Gastrocnemius medialis (tissue), 4 donors: Measurements from ENCODE around the gene FRMPD4. TPM values are rescaled to one million over a fixed set of nuclear protein-coding genes. Genes with fewer than 3 reads are reported as not detected.

Experiments
- ATAC-seq, 2 donors: fragments of 150-250 bp; one replicate each; pipeline ENCODE4 v1.9.1; 2016
- DNase-seq, 2 donors: peaks; one replicate each; pipeline ENCODE4 v3.0.0-alpha.2; 2019
- H3K27ac ChIP-seq, 4 donors: fragments of 200-600 bp; sonication (generic); 1 replicate in 1 of 4; 2 replicates in 3 of 4; pipeline ENCODE4 v1.5.1; 2016 to 2018; ENCODE audit warnings: mild to moderate bottlenecking in 2 of 4, moderate library complexity in 1 of 4
- H3K27me3 ChIP-seq, 3 donors: fragments of 200-600 bp; sonication (generic) in 2 of 3; 1 replicate in 1 of 3; 2 replicates in 2 of 3; pipeline versions ENCODE4 v1.5.1 to v1.6.0; 2016 to 2019; ENCODE audit warnings: mild to moderate bottlenecking in 1 of 3, moderate library complexity in 1 of 3
- H3K36me3 ChIP-seq, 2 donors: fragments of 200-600 bp; sonication (generic) in 1 of 2; one replicate each; pipeline ENCODE4 v1.5.1; 2017 to 2018
- H3K4me1 ChIP-seq, 2 donors: fragments of 200-600 bp; sonication (generic) in 1 of 2; one replicate each; pipeline ENCODE4 v1.5.1; 2016 to 2017; ENCODE audit warnings: mild to moderate bottlenecking in 2 of 2
- H3K4me3 ChIP-seq, 4 donors: fragments of 200-600 bp; sonication (generic) in 3 of 4; 1 replicate in 1 of 4; 2 replicates in 3 of 4; pipeline ENCODE4 v1.5.1; 2016 to 2019; ENCODE audit warnings: mild to moderate bottlenecking in 2 of 4
- H3K9me3 ChIP-seq, 3 donors: fragments of 200-600 bp; sonication (generic) in 2 of 3; 1 replicate in 1 of 3; 2 replicates in 2 of 3; pipeline ENCODE4 v1.5.1; 2016 to 2019
- CTCF ChIP-seq, 5 experiments: fragments of 450-650 bp in 3 of 5; fragments of 200-600 bp in 2 of 5; sonication (generic) in 2 of 5; IDR thresholded peaks in 4 of 5; conservative IDR thresholded peaks in 1 of 5; 1 replicate in 4 of 5; 2 replicates in 1 of 5; pipeline ENCODE4 v1.5.1; 2016 to 2019; ENCODE audit warnings: antibody characterized with exemption in 5 of 5, mild to moderate bottlenecking in 3 of 5, moderate library complexity in 3 of 5
- POLR2A ChIP-seq, 2 donors: fragments of 450-650 bp; IDR thresholded peaks; one replicate each; pipeline ENCODE4 v1.6.1; 2017; ENCODE audit warnings: antibody characterized with exemption in 2 of 2, mild to moderate bottlenecking in 2 of 2, moderate library complexity in 2 of 2
- in situ Hi-C, 4 donors: fragments of 200-750 bp; cut with MboI; loops; one replicate each; pipeline versions ENCODE4 v1.15.0 to v1.8.0; 2017; ENCODE audit warnings: low sequenced_read_pairs in 4 of 4
- intact Hi-C: fragments of 100-400 bp; cut with DNase I; formaldehyde crosslinking; loops from one replicate; pipeline ENCODE4 v1.15.1; 2023; ENCODE audit warnings: low total_unique reads
- total RNA-seq, 4 donors: library from RNA; depleted of rRNA; stranded (reverse); fragments of >200 nt; gene quantifications; one replicate each; pipeline versions ENCODE4 v1.1.0 to v1.2.3, GENCODE V29; 2016

FRMPD4 gene
- total RNA-seq, 4 donors from 2014 or later = 0.02 TPM; not detected in 3

- H3K4me3 ChIP-seq = no peak overlapping the region
- intact Hi-C loops = loop anchor here (5.0 kb wide), 1 partner anchor 914 kb away; no protein-coding TSS in a partner anchor
- DNase-seq = peak; percentile 3 to 16
- H3K36me3 ChIP-seq = no peaks in the 10 kb centered on the region
- peak; percentile 23 to 44 for ATAC-seq
- no peak overlapping the region for H3K27ac ChIP-seq
- H3K4me1 ChIP-seq = no peaks in the 10 kb centered on the region
- H3K27me3 ChIP-seq = no peaks in the 10 kb centered on the region
- in situ Hi-C loops = no loop called here
- TF ChIP-seq POLR2A (IDR thresholded peaks at IDR 0.05) (no peak), CTCF (IDR thresholded peaks at IDR 0.05 in 4 of 5, conservative IDR thresholded peaks at IDR 0.05 in 1 of 5) (peak in 2 of 5 experiments; percentile 7 to 40)
- no peaks in the 10 kb centered on the region for H3K9me3 ChIP-seq
Measured at GRCh38 chrX:12701628-12702027, 563.4 kb downstream of the FRMPD4 start.

DNA sequence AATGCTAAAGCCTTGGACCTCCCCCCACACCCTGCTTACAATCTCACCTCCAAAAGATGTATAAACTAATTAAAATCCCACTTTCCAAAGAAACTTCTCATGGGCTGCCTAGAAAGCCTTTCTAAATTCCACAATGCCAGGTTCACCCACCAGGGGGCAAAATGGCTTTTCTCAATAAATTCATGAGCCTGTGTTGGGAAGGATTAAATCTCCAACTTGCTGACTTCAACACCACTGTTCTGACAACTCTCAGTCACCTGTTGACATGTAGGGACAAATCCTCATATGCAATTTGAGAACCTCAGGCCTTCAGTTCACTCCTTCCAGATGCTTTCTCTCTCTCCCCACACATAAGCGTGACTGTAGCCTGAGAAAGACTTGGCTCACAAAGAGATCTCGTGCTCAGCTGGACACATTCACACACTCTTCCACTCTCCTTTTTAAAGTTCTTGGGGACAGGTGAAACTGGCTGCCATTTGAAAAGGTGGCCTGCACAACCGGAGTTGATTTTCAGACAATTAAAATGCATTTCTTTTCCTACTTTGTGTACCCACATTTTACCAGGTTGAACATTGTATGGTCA, 564.3 kb downstream of the FRMPD4 start:
- H3K4me1 ChIP-seq = no peaks in the 10 kb centered on the region
- H3K9me3 ChIP-seq = no peaks in the 10 kb centered on the region
- ATAC-seq = no peak
- no peaks in the 10 kb centered on the region for H3K36me3 ChIP-seq
- DNase-seq = no peak
- intact Hi-C loops = loop anchor here (5.0 kb wide), 1 partner anchor 915 kb away; no protein-coding TSS in a partner anchor
- no peak overlapping the region for H3K4me3 ChIP-seq
- no peaks in the 10 kb centered on the region for H3K27me3 ChIP-seq
- TF ChIP-seq POLR2A (IDR thresholded peaks at IDR 0.05) = no peak
- peak in 1 of 5 experiments; percentile 21 for TF ChIP-seq CTCF (IDR thresholded peaks at IDR 0.05 in 4 of 5, conservative IDR thresholded peaks at IDR 0.05 in 1 of 5)
- no peak overlapping the region for H3K27ac ChIP-seq
- in situ Hi-C loops = no loop called here

DNA sequence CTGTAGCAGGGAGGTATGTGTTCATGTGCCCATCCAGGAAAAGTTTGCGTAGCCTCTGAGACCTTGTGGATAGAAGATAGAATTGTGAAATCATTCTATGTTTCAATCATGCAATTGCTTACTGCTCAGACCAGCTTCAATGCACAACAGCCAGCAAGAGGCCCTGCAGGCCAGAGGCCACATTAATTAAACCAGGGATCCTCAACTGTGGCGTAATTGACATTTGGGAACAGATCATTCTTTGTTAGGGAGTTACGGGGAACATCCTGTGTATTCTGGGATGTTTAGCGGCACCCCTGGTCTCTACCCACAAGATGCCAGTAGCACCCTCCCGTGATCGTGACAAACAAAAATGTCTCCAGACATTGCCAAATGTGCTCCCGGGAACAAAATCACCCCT, 566.4 kb downstream of the FRMPD4 start:
- no peak for DNase-seq
- H3K9me3 ChIP-seq = no peaks in the 10 kb centered on the region
- no peak overlapping the region for H3K27ac ChIP-seq
- no peak overlapping the region for H3K4me3 ChIP-seq
- in situ Hi-C loops (no loop called here), intact Hi-C loops (loop anchor here (5.0 kb wide), 1 partner anchor 917 kb away; no protein-coding TSS in a partner anchor)
- ATAC-seq = no peak
- TF ChIP-seq CTCF (IDR thresholded peaks at IDR 0.05 in 4 of 5, conservative IDR thresholded peaks at IDR 0.05 in 1 of 5) (no peak), POLR2A (IDR thresholded peaks at IDR 0.05) (no peak)
- no peaks in the 10 kb centered on the region for H3K27me3 ChIP-seq
- no peaks in the 10 kb centered on the region for H3K4me1 ChIP-seq
- no peaks in the 10 kb centered on the region for H3K36me3 ChIP-seq

DNA sequence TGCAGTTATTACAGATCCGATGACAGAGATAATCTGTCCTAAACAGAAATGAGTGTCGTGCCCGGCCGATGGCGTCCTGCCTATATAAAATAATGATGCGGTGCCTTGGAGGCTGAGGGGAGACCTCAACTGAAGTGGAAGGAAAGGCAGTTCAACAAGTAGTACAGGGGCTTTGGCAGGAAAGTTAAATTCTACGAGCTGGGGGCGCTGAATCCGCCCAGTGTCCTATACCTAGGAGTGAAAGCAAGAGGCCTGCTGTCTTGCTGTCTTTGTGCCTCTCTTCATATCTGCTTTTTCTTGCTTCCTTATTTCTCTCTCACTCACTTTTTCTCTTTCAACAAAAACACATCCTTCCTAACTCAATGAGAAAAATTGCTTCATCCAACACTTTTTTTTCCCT, 570.8 kb downstream of the FRMPD4 start:
- in situ Hi-C loops (no loop called here), intact Hi-C loops (no loop called here)
- H3K27ac ChIP-seq = no peak overlapping the region
- H3K27me3 ChIP-seq = no peaks in the 10 kb centered on the region
- no peak for TF ChIP-seq CTCF (IDR thresholded peaks at IDR 0.05 in 4 of 5, conservative IDR thresholded peaks at IDR 0.05 in 1 of 5)
- TF ChIP-seq POLR2A (IDR thresholded peaks at IDR 0.05) = no peak
- H3K36me3 ChIP-seq = no peaks in the 10 kb centered on the region
- no peak overlapping the region for H3K4me3 ChIP-seq
- H3K4me1 ChIP-seq = no peaks in the 10 kb centered on the region
- H3K9me3 ChIP-seq = no peaks in the 10 kb centered on the region
- DNase-seq = no peak
- no peak for ATAC-seq
